Measurements from ENCODE around the gene APBB2.

Gene APBB2

GRCh38 chr4:41216294-41217019, 2.1 kb upstream of the APBB2 start:
- FAIRE-seq (peak; percentile 71), DNase-seq (ENCODE audit: low spot score) (peak; percentile 97)

GRCh38 chr4:41215969-41216293, 1.6 kb upstream of the APBB2 start:
- FAIRE-seq, result no peak
- DNase-seq (ENCODE audit: low spot score), result no peak

GRCh38 chr4:41215155-41215554, 813 bp upstream of the APBB2 start:
- no peak for FAIRE-seq
- DNase-seq (ENCODE audit: low spot score), result no peak

- no peak for FAIRE-seq
- no peak for DNase-seq (ENCODE audit: low spot score)
These were observed 444 bp upstream of the APBB2 start for GRCh38 chr4:41214825-41215146.

- DNase-seq (ENCODE audit: low spot score) (peak; percentile 35), FAIRE-seq (no peak)
These were observed 662 bp downstream of the APBB2 start for GRCh38 chr4:41213625-41214135.

GRCh38 chr4:41212616-41213203, 1.6 kb downstream of the APBB2 start:
- DNase-seq (ENCODE audit: low spot score) (peak; percentile 66), FAIRE-seq (peak; percentile 69)

- FAIRE-seq (no peak), DNase-seq (ENCODE audit: low spot score) (no peak)
These were observed 2.3 kb downstream of the APBB2 start for GRCh38 chr4:41211951-41212615.

- no peak for DNase-seq (ENCODE audit: low spot score)
- FAIRE-seq, result no peak
These were observed 4.4 kb downstream of the APBB2 start for GRCh38 chr4:41209901-41210300.

GRCh38 chr4:41209187-41209586, 5.2 kb downstream of the APBB2 start:
- DNase-seq (ENCODE audit: low spot score), result peak; percentile 53
- no peak for FAIRE-seq

GRCh38 chr4:41207291-41207831, 7.0 kb downstream of the APBB2 start:
- no peak for FAIRE-seq
- DNase-seq (ENCODE audit: low spot score), result no peak

GRCh38 chr4:41205854-41206460, 8.4 kb downstream of the APBB2 start:
- peak; percentile 90 for FAIRE-seq
- DNase-seq (ENCODE audit: low spot score), result no peak

- DNase-seq (ENCODE audit: low spot score) (no peak), FAIRE-seq (peak; percentile 68)
These were observed 9.2 kb downstream of the APBB2 start for GRCh38 chr4:41205130-41205529.

- peak; percentile 84 for DNase-seq (ENCODE audit: low spot score)
These were observed 9.9 kb downstream of the APBB2 start for GRCh38 chr4:41204400-41204978.

GRCh38 chr4:41203841-41204240, 10.5 kb downstream of the APBB2 start:
- DNase-seq (ENCODE audit: low spot score), result no peak
- no peak for FAIRE-seq

More at GRCh38 chr4:41204400-41204978, 9.9 kb downstream of the APBB2 start:
- FAIRE-seq, result peak; percentile 72

- DNase-seq (ENCODE audit: low spot score) (no peak), FAIRE-seq (no peak)
These were observed 11.3 kb downstream of the APBB2 start for GRCh38 chr4:41202820-41203568.

- FAIRE-seq (no peak), DNase-seq (ENCODE audit: low spot score) (no peak)
These were observed 12.0 kb downstream of the APBB2 start for GRCh38 chr4:41202356-41202755.

GRCh38 chr4:41200486-41201017, 13.8 kb downstream of the APBB2 start:
- no peak for FAIRE-seq
- no peak for DNase-seq (ENCODE audit: low spot score)

GRCh38 chr4:41199788-41200187, 14.6 kb downstream of the APBB2 start:
- no peak for DNase-seq (ENCODE audit: low spot score)
- no peak for FAIRE-seq

- FAIRE-seq (no peak), DNase-seq (ENCODE audit: low spot score) (no peak)
These were observed 16.3 kb downstream of the APBB2 start for GRCh38 chr4:41197996-41198395.

- FAIRE-seq, result no peak
- no peak for DNase-seq (ENCODE audit: low spot score)
These were observed 16.8 kb downstream of the APBB2 start for GRCh38 chr4:41197495-41197894.
